ENCODE measurements around the gene ZNHIT2. TPM values are rescaled to one million over a fixed set of nuclear protein-coding genes. Genes with fewer than 3 reads are reported as not detected.
A peak's percentile ranks its signal among the peaks of the same experiment; 100 is the strongest.

ZNHIT2 gene
- total and polyA plus RNA-seq, 2 of the 13 experiments (the other 11 are each of a cell fraction or from before 2014, with no cell fraction given), result 1.1 to 6.5 TPM

- TF ChIP-seq ARID4A (CRISPR knock-in tag; IDR thresholded peaks at IDR 0.05; ENCODE audit: borderline replicate concordance) (peak; percentile 100), ZNF607 (CRISPR knock-in tag; IDR thresholded peaks at IDR 0.05; ENCODE audit: borderline replicate concordance) (peak; percentile 56; the same call in 1 of the 2 replicates), KAT8 (CRISPR knock-in tag; IDR thresholded peaks at IDR 0.05) (peak; percentile 99), GATA4 (IDR thresholded peaks at IDR 0.05; ENCODE audit: borderline replicate concordance, low read depth) (no peak), TBL1XR1 (IDR thresholded peaks at IDR 0.05; ENCODE audit: borderline replicate concordance, low read length, partially characterized antibody) (no peak), RNF219 (CRISPR knock-in tag; IDR thresholded peaks at IDR 0.05) (no peak), MEIS1 (CRISPR knock-in tag; IDR thresholded peaks at IDR 0.05; ENCODE audit: borderline replicate concordance) (peak; percentile 57; the same call in 1 of the 2 replicates), SIN3A (IDR thresholded peaks at IDR 0.05; ENCODE audit: borderline replicate concordance, low read depth, low read length) (peak; percentile 94), NCOA1 (CRISPR knock-in tag; IDR thresholded peaks at IDR 0.05) (0 out of 2 replicates have a peak, but pooled peaks have one; percentile 29), CREBL2 (CRISPR knock-in tag; IDR thresholded peaks at IDR 0.05; ENCODE audit: borderline replicate concordance) (no peak; the same call in 1 of the 2 replicates), ARNTL (CRISPR knock-in tag; IDR thresholded peaks at IDR 0.05) (peak; percentile 26; the same call in 1 of the 2 replicates), ZNF124 (CRISPR knock-in tag; IDR thresholded peaks at IDR 0.05) (peak; percentile 53), ZC3H4 (CRISPR knock-in tag; IDR thresholded peaks at IDR 0.05; ENCODE audit: borderline replicate concordance) (no peak), NKX3-1 (CRISPR knock-in tag; IDR thresholded peaks at IDR 0.05) (no peak), SNAI1 (CRISPR knock-in tag; IDR thresholded peaks at IDR 0.05; ENCODE audit: borderline replicate concordance) (no peak), ARID3A (IDR thresholded peaks at IDR 0.05; ENCODE audit: low read depth, low read length) (no peak), NR3C1 (CRISPR knock-in tag; IDR thresholded peaks at IDR 0.05) (no peak), HOXA9 (CRISPR knock-in tag; IDR thresholded peaks at IDR 0.05; ENCODE audit: borderline replicate concordance) (peak; percentile 91)
- TF ChIP-seq, protein P1, sequence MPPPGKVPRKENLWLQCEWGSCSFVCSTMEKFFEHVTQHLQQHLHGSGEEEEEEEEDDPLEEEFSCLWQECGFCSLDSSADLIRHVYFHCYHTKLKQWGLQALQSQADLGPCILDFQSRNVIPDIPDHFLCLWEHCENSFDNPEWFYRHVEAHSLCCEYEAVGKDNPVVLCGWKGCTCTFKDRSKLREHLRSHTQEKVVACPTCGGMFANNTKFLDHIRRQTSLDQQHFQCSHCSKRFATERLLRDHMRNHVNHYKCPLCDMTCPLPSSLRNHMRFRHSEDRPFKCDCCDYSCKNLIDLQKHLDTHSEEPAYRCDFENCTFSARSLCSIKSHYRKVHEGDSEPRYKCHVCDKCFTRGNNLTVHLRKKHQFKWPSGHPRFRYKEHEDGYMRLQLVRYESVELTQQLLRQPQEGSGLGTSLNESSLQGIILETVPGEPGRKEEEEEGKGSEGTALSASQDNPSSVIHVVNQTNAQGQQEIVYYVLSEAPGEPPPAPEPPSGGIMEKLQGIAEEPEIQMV (CRISPR knock-in tag; IDR thresholded peaks at IDR 0.05; ENCODE audit: low read depth), result no peak; the same call in 1 of the 2 replicates
These were observed 33.5 kb downstream of the ZNHIT2 start, which contains the start of the genes CDCA5 and ZFPL1 (continued) for GRCh38 chr11:65083834-65084597.
